Esophagus squamous epithelium (tissue), 5 donors: ENCODE data around the gene DAND5. TPM values are rescaled to one million over a fixed set of nuclear protein-coding genes. Genes with fewer than 3 reads are reported as not detected.
"Not testable (repeated sequence)": the region's sequence is repeated elsewhere in the genome, so short reads cannot be mapped to it uniquely, and the experiment has no call there.

Source experiments
- DNase-seq: peaks from one replicate; lab custom pipeline; 2025; lab: John Stamatoyannopoulos, UW
- H3K27ac ChIP-seq, 4 donors: fragments of 200-600 bp; sonication (generic); one replicate each; pipeline ENCODE4 v1.5.1; 2016 to 2019; ENCODE audit warnings: mild to moderate bottlenecking in 1 of 4
- H3K27me3 ChIP-seq, 4 donors: fragments of 200-600 bp; sonication (generic); 1 replicate in 3 of 4; 2 replicates in 1 of 4; pipeline versions ENCODE4 v1.5.1 to v1.6.0; 2017 to 2021; ENCODE audit warnings: antibody characterized with exemption in 1 of 4
- H3K36me3 ChIP-seq, 3 donors: fragments of 200-600 bp; sonication (generic); one replicate each; pipeline ENCODE4 v1.5.1; 2016 to 2019
- H3K4me1 ChIP-seq, 3 donors: fragments of 200-600 bp; sonication (generic); one replicate each; pipeline ENCODE4 v1.5.1; 2017 to 2019
- H3K4me3 ChIP-seq, 4 donors: fragments of 200-600 bp; sonication (generic); 1 replicate in 3 of 4; 2 replicates in 1 of 4; pipeline ENCODE4 v1.5.1; 2016 to 2019; ENCODE audit warnings: mild to moderate bottlenecking in 2 of 4, moderate library complexity in 1 of 4
- H3K9me3 ChIP-seq, 3 donors: fragments of 200-600 bp; sonication (generic); one replicate each; pipeline ENCODE4 v1.5.1; 2016 to 2019
- POLR2A ChIP-seq, 4 donors: fragments of 450-650 bp; IDR thresholded peaks; one replicate each; pipeline ENCODE4 v1.6.1; 2017; ENCODE audit warnings: antibody characterized with exemption in 4 of 4, mild to moderate bottlenecking in 4 of 4, moderate library complexity in 3 of 4
- WGBS, 2 donors: methylation state at CpG; one replicate each; pipeline ENCODE4 v1.1.5; 2018; 5-methylcytosine and 5-hydroxymethylcytosine counted together
- intact Hi-C: fragments of 100-400 bp; cut with DNase I; formaldehyde crosslinking; loops from one replicate; pipeline ENCODE4 v1.15.0; 2022
- total RNA-seq, 4 donors: library from RNA; depleted of rRNA; stranded (reverse); fragments of >200 nt; gene quantifications; one replicate each; pipeline ENCODE4 v1.1.0, GENCODE V29; 2016
- TF ChIP-seq, protein P1 (sequence below), 6 experiments: fragments of 450-650 bp in 4 of 6; fragments of 200-600 bp in 2 of 6; sonication (generic) in 2 of 6; IDR thresholded peaks; one replicate each; pipeline ENCODE4 v1.5.1; 2016 to 2019; ENCODE audit warnings: antibody characterized with exemption in 6 of 6, mild to moderate bottlenecking in 4 of 6, moderate library complexity in 4 of 6
- donor health status: DM: yes; HTN: yes; CAD: no.

DAND5 gene
- total RNA-seq, 4 donors from 2014 or later: not detected

DNA sequence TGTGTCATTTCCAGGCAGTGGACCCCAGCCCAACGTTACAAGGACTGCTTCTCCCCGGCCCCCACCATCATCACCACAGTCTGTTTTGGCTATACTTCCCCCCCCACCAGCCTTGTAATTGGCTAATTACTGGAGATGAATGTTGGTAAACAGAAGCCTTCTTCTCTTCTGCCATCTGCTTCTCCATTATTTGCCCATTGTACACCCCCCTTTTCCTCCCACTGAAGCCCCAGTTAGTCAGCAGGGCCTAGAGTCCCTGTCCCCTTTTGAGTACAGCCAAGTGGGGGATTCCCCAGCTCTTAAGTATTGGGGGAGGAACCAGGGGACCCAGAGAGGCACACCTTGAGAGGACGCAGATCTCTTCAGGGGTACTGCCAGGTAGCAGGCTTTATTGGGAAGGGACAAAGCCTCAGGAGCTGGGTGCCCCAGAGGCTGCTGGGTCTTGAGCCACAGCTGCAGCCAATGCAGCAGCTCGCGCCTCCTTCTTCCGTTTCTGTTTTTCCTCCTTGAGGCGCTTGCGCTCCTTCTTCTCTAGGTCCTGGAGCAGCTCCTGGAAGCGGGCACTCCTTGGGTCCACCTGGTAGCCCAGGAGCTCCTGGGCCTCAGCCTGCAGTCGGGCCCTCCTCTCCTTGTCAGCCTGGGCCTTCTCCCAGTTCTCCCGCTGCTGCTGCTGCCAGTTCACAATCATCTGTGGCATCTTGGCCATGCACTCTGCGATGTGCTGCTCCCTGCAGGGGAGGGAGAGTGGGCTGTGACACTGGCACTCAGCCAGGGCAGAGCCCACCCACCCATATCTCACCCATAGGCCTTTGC lies 15.4 kb upstream of the DAND5 start:
- Histone ChIP-seq H3K36me3 (peaks cover 9 to 57% (median 39%) of the 10 kb centered on the region in 3 donors), H3K27me3 (no peaks in the 10 kb centered on the region), H3K27ac (peak overlapping the region; percentile 88 to 97 (median 92)), H3K4me1 (peaks cover 42 to 67% (median 43%) of the 10 kb centered on the region in 3 donors), H3K4me3 (no peak overlapping the region), H3K9me3 (no peaks in the 10 kb centered on the region)
- 59 to 72% methylated on average over 6 to 10 of the region's 12 CpGs for WGBS, 2 donors
- DNase-seq: no peak
- TF ChIP-seq POLR2A (IDR thresholded peaks at IDR 0.05): no peak
- TF ChIP-seq, protein P1, sequence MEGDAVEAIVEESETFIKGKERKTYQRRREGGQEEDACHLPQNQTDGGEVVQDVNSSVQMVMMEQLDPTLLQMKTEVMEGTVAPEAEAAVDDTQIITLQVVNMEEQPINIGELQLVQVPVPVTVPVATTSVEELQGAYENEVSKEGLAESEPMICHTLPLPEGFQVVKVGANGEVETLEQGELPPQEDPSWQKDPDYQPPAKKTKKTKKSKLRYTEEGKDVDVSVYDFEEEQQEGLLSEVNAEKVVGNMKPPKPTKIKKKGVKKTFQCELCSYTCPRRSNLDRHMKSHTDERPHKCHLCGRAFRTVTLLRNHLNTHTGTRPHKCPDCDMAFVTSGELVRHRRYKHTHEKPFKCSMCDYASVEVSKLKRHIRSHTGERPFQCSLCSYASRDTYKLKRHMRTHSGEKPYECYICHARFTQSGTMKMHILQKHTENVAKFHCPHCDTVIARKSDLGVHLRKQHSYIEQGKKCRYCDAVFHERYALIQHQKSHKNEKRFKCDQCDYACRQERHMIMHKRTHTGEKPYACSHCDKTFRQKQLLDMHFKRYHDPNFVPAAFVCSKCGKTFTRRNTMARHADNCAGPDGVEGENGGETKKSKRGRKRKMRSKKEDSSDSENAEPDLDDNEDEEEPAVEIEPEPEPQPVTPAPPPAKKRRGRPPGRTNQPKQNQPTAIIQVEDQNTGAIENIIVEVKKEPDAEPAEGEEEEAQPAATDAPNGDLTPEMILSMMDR (IDR thresholded peaks at IDR 0.05): no peak
- intact Hi-C loops: no loop called here

DNA sequence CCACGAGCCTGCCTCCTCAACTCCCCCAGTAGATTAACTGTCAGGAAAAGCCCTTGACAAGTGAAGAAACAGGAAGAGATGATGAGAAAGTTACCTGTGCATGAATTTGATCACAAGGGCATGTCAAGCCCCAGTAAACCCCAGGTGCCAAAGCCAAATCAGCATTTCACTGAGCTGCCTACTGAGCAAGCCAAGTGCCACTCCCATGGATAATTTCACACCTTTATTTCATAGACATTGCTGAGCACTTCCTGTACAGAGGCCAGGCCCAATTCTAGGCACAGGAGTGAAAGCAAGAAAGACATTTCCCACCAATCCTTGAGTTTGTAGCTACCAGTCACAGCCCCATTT lies 14.8 kb upstream of the DAND5 start:
- DNase-seq: no peak
- Histone ChIP-seq H3K27me3 (no peaks in the 10 kb centered on the region), H3K27ac (peak overlapping the region; percentile 88 to 97 (median 92)), H3K4me3 (no peak overlapping the region), H3K9me3 (no peaks in the 10 kb centered on the region), H3K36me3 (peaks cover 7 to 51% (median 33%) of the 10 kb centered on the region in 3 donors), H3K4me1 (peaks cover 42 to 63% (median 43%) of the 10 kb centered on the region in 3 donors)
- intact Hi-C loops: no loop called here
- WGBS, 2 donors: 0 to 20% methylated on average over 1 of the region's 1 CpG
- TF ChIP-seq POLR2A (IDR thresholded peaks at IDR 0.05): no peak
- TF ChIP-seq, protein P1 (IDR thresholded peaks at IDR 0.05): no peak

DNA sequence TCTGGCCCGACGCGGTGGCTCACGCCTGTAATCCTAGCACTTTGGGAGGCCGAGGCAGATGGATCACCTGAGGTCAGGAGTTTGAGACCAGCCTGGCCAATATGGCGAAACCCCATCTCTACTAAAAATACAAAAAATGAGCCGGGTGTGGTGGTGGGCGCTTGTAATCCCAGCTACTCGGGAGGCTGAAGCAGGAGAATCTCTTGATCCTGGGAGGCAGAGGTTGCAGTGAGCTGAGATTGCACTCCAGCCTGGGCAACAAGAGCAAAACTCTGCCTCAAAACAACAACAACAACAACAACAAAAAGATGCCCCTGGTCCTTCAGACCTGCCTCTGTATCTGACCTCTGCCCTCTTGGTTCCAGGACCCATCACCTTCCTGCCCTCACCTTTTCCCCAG lies 13.8 kb upstream of the DAND5 start:
- Histone ChIP-seq H3K4me3 (peak overlapping the region in 2 of 4 donors; percentile 83 to 95), H3K36me3 (peaks cover 4 to 41% (median 27%) of the 10 kb centered on the region in 3 donors), H3K4me1 (peaks cover 42 to 63% (median 43%) of the 10 kb centered on the region in 3 donors), H3K27ac (peak overlapping the region; percentile 88 to 97 (median 92))
- H3K27me3 ChIP-seq, DNase-seq, intact Hi-C loops, H3K9me3 ChIP-seq: not testable (repeated sequence)
- WGBS, 2 donors: 74 to 77% methylated on average over 7 to 9 of the region's 9 CpGs

DNA sequence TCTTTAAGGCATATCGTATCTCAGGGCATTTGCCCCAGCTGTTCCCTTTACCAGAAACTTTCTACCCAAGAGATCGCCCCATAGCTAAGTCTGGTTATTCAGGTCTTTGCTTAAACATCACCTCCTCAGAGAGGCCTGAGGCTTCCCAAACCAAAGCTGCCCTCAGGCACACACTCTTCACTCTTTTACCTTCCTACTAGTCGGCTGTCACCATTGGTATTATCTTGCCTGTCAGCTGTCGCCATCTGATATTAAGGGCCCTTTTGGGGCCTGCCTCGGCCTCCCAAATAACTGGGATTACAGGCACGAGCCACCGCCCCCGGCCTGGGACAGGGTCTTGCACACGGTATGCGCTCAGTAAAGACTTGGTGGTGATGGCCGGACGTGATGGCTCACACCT lies 13.4 kb upstream of the DAND5 start:
- H3K36me3 ChIP-seq: peaks cover 4 to 37% (median 23%) of the 10 kb centered on the region in 3 donors
- no peaks in the 10 kb centered on the region for H3K27me3 ChIP-seq
- intact Hi-C loops: no loop called here
- peak overlapping the region; percentile 65 to 95 (median 86) for H3K4me3 ChIP-seq
- peaks cover 42 to 63% (median 43%) of the 10 kb centered on the region in 3 donors for H3K4me1 ChIP-seq
- no peak for TF ChIP-seq POLR2A (IDR thresholded peaks at IDR 0.05)
- H3K9me3 ChIP-seq: no peaks in the 10 kb centered on the region
- peak overlapping the region; percentile 88 to 97 (median 92) for H3K27ac ChIP-seq
- 22 to 35% methylated on average over 6 to 7 of the region's 12 CpGs for WGBS, 2 donors
- DNase-seq: no peak

DNA sequence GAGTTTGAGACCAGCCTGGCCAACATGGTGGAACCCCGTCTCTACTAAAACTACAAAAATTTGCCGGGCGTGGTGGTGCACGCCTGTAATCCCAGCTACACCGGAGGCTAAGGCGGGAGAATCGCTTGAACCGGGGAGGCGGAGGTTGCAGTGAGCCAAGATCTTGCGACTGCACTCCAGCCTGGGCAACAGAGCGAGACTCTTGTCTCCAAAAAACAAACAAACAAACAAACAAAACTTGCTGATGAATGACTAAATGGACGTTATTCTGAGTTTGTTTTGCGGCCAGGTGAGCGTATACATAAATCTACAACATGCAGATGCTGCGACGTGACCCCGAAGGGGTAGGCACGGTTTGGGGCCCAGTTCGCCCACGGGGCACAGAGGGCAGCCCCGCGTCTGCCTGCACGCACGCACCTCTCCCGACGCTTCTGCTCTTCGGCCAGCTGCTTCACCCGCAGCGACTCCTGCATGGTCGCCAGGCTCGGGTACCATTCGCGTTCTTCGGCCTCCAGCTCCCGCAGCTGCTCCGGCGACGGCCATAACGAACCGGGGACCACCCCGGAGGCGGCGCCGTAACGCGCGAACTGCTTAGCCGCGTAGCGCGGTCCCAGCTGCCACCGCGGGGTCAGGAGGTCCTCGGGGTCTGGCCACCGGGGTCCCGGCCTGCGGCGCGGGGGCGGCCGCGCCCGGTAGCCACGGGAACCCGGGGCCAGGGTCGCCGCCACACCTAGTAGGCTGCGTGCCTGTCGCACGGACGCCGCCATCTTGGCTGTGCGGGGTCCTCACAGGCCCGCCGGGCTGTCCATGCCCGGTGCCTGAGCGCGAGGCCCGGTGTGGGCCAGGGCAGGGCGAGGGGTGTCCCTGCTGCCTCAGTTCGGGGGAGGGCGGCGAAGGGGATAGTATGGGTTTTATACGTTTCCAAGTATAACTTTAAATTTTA lies 12.7 kb upstream of the DAND5 start, which contains the start of gene GADD45GIP1:
Gene GADD45GIP1, minus strand, starts transcription at position 778 of the 943 bp plus-strand sequence. Its CDS starts 11 bp downstream, at position 767.
- H3K4me1 ChIP-seq: peaks cover 42 to 57% (median 43%) of the 10 kb centered on the region in 3 donors
- peak in 2 of 4 donors; percentile 57 to 73 for TF ChIP-seq POLR2A (IDR thresholded peaks at IDR 0.05)
- TF ChIP-seq, protein P1 (IDR thresholded peaks at IDR 0.05): no peak
- H3K36me3 ChIP-seq: peaks cover under 1 to 30% (median 16%) of the 10 kb centered on the region in 3 donors
- H3K4me3 ChIP-seq: peak within 1 kb of the TSS; percentile 65 to 95 (median 86)
- no peak for DNase-seq
- no peaks in the 10 kb centered on the region for H3K9me3 ChIP-seq
- H3K27me3 ChIP-seq: no peaks in the 10 kb centered on the region
- H3K27ac ChIP-seq: peak within 1 kb of the TSS; percentile 88 to 97 (median 92)
- 1 to 4% methylated on average over 16 to 26 of the region's 84 CpGs for WGBS, 2 donors
- intact Hi-C loops: no loop called here

DNA sequence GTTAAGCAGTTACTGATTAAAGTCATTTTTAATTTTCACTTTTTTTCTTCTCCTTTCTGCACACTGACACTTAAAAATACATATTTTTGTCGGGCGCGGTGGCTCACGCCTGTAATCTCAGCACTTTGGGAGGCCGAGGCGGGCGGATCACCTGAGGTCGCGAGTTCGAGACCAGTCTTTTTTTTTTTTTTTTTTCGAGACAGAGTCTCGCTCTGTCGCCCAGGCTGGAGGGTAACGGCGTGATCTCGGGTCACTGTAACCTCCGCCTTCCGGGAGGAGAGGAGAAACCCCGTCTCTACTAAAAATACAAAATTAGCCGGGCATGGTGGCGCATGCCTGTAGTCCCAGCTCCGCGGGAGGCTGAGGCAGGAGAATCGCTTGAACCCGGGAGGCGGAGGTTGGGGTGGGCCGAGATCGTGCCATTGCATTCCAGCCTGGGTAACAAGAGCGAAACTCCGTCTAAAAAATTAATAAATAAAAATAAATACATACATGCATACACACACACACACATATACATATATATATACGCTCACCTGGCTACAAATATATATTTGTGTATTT lies 11.9 kb upstream of the DAND5 start:
- Histone ChIP-seq H3K4me1 (peaks cover 36 to 50% (median 39%) of the 10 kb centered on the region in 3 donors), H3K36me3 (peaks cover 0 to 22% (median 14%) of the 10 kb centered on the region in 3 donors), H3K27ac (peak overlapping the region; percentile 88 to 97 (median 92)), H3K4me3 (peak overlapping the region; percentile 65 to 95 (median 86))
- intact Hi-C loops, DNase-seq, H3K27me3 ChIP-seq, H3K9me3 ChIP-seq: not testable (repeated sequence)
- WGBS, 2 donors: 34 to 41% methylated on average over 19 to 22 of the region's 31 CpGs
